GM10248 (cell line): ENCODE data around the gene SYTL5.

Experiments used
- CTCF ChIA-PET: fragments of 300-600 bp; sonication (Branson Sonifier 250); formaldehyde crosslinking; extraction: SDS; loops from one replicate; lab custom pipeline; 2021; ENCODE audit warnings: antibody characterized with exemption; lab: Yijun Ruan, JAX
- POLR2A ChIA-PET: fragments of 350-650 bp; sonication (Branson Sonifier 250); formaldehyde crosslinking; extraction: SDS; loops from one replicate; lab custom pipeline; 2020; ENCODE audit warnings: antibody characterized with exemption; lab: Yijun Ruan, JAX
- DNase-seq: peaks from one replicate; pipeline ENCODE4 v3.0.0; 2012; ENCODE audit errors: extremely low spot score
- CTCF ChIP-seq: IDR thresholded peaks from 2 replicates; pipeline ENCODE4 v1.5.1; 2012; ENCODE audit warnings: mild to moderate bottlenecking, low read depth; ENCODE audit errors: extremely low read depth, missing control alignments, control extremely low read depth

The SYTL5 gene

GRCh38 chrX:37995428-37995827, 10.9 kb upstream of the SYTL5 start:
- ChIA-PET CTCF (no interaction called here), POLR2A (no interaction called here)
- DNase-seq = no peak
- TF ChIP-seq CTCF = no peak

- POLR2A ChIA-PET = no interaction called here
- DNase-seq = no peak
- TF ChIP-seq CTCF = no peak
- CTCF ChIA-PET = no interaction called here
Observed at GRCh38 chrX:37997096-37997495, 9.3 kb upstream of the SYTL5 start.

GRCh38 chrX:37998586-37999262, 7.6 kb upstream of the SYTL5 start:
- no peak for DNase-seq

GRCh38 chrX:38000706-38001105, 5.6 kb upstream of the SYTL5 start:
- DNase-seq = no peak
- no peak for TF ChIP-seq CTCF
- ChIA-PET POLR2A (no interaction called here), CTCF (no interaction called here)

More at GRCh38 chrX:37998586-37999262, 7.6 kb upstream of the SYTL5 start:
- TF ChIP-seq CTCF = no peak
- CTCF ChIA-PET = no interaction called here
- POLR2A ChIA-PET = no interaction called here

- no peak for TF ChIP-seq CTCF
- DNase-seq = no peak
- ChIA-PET POLR2A (no interaction called here), CTCF (no interaction called here)
Observed at GRCh38 chrX:38004046-38004445, 2.3 kb upstream of the SYTL5 start.

GRCh38 chrX:38006778-38007177, 425 bp downstream of the SYTL5 start:
- no peak for DNase-seq
- ChIA-PET POLR2A (no interaction called here), CTCF (no interaction called here)
- TF ChIP-seq CTCF = no peak
